UCSD-AML1 (cell line): ENCODE results near the gene RARB.

Experiments used
- DNase-seq: peaks from one replicate; lab custom pipeline; 2025; ENCODE audit not compliant: unreplicated experiment; lab: John Stamatoyannopoulos, UW

The RARB gene

DNA sequence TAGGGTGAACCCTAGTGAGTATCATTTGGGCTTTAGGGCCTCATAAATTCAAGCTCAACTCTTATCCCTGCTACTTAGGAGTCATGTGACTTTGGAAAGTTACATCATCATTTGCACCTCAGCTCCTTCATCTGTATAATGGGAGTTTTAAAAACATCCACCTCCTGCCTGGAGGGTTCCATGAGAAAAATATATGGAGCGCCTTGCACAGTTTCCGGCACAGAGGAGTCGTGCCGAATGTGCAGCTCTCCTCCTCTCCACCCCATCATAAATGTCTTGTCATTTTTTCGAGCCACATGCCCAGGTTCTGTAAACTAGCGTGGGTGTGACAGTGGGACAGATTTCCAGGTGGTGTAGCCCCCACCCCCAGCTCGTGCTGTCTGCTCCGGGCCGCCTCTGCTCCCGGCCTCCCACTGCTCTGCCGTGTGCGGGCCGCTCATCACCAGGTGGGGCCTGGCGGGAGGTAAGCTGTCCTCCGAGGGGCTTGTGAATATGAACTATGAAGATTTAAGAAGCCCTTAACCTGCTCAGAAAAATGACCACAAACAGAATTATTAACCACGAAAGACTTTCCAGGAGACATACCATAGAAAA lies 146.2 kb downstream of the RARB start:
- DNase-seq: no peak

DNA sequence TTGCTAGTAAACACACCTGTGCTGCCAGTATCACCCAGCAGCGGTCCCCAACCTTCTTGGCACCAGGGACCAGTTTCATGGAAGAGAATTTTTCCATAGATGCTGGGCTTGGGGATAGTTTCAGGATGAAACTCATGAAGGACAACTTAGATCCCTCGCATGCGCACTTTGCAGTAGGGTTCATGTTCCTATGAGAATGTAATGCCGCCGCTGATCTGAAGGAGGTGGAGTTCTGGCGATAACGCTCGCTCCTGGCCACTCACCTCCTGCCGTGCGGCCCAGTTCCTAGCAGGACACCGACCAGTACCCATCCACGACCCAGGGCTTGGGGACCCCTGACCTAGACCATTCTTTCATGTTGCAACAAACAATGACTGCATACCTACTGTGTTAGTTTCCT lies 146.9 kb downstream of the RARB start:
- no peak for DNase-seq

DNA sequence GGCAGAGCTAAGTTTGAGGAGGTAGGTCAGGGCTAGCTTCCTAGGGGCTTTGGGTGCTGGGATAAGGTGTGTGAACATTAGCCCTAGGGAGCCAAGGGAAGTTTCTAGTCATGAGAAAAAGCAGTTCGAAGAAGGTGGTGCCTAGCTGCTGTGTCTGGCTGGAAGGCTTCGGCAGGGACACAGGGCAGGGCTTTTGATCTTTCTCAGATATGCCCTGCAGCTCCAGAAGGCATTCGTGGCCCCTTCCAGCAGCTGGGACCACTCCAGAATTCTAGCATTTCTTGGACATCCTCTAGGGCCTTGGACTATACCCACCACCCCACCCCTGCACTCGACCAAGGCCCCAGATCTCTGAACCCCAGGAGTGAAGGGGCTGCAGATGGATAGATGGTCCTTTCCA lies 148.1 kb downstream of the RARB start:
- DNase-seq: no peak

DNA sequence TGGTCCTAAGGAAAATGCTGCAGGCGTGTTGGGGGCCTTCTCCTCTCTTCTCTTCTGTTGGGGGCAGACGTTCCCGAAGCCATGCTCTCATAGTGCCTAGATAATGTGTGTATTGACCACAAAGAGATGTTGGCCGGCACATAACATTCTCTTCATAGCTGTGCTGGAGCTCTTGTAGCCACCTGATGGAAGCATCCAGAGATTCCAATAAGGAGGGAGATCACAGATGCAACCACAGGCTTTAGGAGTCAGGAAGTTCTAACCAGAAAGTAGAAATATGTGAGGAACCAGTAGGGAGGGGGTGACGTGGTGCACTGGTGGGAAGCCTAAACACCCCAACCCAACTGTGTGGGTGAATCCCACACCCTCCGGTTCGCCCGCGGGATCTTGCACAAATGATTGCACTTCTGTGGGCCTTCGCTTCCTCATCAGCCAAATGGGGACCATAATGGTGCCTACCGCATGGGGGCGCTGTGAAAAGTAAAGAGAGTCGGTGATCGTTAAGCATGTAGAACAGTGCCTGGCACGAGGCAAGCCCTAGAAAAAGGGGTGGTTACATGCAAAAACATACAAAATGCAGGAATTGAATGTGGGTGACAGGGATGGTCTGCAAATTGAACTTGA lies 148.9 kb downstream of the RARB start:
- DNase-seq: no peak

DNA sequence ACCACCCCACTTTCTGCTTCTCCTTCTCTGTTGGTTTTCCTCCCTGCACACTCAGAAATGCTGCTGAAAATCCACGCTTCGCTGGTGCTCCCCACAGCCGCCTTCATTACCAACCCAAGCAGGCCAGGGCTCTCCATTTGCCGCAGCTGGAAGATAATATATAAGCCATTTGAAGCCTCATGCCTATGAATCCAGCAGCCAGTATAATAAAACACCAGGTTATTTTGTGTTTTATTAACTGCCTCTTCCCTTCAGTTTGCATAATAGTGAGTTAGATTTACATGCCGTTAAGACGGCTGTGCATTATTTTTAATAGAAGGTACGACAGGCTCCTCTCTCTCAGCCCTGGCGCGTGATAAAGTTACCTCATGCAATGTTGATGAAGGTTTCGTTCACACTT lies 150.0 kb downstream of the RARB start:
- no peak for DNase-seq

DNA sequence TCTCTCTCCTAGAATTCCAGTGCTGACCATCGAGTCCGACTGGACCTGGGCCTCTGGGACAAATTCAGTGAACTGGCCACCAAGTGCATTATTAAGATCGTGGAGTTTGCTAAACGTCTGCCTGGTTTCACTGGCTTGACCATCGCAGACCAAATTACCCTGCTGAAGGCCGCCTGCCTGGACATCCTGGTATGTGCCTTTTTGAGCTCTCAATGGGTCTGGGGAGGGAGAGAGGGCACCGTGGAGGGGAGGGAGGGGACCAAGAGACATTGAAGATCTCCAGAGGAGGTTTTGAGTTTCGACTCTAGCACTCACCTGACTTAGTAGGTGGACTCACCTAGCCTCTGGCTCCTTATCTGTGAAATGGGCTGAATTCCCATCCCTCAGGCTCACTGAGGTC lies 152.5 kb downstream of the RARB start:
- no peak for DNase-seq

DNA sequence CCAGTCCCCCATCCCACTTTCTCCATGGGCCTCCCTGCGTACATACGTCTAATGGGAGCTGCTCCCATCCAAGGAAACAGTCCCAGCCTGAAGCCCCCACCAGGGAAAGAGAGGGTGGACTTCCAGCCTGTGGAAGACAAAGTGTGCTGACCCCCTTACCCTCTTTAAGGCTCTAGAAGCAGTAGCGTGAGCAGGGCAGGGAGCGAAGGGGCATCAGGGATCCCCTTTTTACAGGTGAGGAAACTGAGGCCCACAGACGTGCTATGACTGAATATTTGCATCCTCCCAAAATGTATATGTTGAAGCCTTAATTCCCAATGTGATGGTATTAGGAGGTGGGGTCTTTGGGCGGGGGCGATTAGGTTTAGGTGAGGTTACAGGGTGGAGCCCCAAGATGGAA lies 153.3 kb downstream of the RARB start:
- no peak for DNase-seq

DNA sequence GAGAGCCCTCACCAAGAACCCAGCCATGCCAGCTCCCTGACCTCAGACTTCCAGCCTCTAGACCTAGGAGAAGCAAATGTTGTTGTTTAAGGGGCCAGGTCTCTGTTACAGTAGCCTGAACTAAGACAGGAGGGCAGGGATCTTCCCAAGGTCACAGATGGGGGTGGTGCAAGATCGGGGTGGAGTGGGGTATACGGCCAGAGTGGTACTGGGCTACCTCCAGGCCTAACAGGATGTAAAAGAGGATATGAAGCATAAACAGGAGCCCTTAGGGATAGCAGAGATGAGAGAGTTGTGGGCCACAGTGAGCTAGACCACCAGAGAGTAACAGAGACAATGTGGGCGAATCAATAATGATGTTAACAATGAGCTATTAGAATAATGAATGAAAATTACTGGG lies 153.8 kb downstream of the RARB start:
- DNase-seq: no peak

DNA sequence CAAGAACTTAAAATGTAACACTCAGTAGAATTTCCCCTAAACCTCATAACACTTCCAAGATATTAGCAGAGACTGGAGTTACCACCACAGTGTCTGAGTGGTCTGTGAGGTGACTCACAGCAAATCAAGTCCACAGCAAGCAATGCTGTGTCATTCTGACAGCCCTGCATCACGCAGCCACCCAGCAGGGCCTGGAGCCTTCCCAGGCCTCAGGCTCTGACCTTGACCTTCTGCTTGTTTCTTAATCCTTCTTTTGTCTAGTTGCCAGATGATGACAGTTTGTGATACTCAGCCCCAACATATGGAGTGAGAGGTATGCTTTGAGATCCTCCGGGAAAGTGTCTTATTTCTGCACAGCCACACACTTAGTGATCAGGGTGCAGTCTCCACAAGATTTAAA lies 154.2 kb downstream of the RARB start:
- no peak for DNase-seq

DNA sequence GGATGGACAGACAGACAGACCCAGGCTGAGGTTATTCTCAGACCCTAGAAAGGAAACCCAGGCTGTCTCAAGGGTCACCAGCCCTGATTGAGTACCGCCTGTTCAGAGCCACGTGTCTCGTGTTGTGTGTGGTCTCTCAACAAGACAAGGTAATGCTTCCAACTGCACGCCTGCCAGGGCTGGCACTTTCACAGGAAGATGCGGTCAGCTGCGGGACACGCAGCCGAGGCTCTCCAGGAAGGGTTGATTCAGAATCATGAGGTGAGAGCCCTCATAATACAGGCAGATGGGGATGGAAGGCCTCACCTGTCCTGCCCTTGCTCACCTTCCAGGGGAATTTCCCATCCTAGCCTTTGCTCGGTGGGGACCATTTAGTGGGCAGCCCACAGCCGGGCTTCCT lies 155.3 kb downstream of the RARB start:
- no peak for DNase-seq

DNA sequence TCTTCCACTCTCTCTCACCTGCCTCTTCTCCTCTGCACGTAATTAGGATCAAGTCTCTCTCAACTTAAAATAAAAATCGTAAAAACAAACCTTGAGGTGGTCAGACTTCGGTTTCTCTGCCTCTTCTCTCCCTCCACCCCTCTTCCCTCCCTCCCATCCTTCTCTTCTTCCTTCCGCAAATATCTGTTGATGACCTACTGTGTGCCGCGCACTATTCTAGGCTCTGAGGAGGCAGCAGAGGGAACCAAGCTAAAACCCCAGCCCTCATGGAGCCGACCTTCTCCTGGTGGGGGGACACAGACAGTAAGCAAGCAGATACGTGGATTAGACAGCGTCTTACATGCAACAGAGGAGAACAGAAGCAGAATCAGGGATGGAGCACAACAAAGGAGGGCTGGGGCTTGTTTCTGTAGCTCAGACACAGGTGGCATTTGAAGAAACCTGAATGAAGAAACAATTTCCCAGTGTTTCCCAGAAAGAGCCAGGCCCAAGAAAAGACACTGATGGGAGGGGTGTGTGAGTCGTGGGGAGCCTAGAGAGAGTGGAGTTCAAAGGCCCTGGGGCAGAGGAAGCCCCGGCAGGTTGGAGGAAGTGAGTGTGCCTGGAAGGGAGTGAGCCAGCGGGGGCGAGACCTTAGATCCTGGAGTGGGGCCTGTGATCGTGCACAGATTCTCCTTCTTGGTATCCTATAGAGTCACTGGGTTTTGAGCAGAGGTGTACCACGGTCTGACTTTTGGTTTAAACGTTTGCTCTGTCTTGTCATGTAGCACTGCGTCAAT lies 156.1 kb downstream of the RARB start:
- no peak for DNase-seq

DNA sequence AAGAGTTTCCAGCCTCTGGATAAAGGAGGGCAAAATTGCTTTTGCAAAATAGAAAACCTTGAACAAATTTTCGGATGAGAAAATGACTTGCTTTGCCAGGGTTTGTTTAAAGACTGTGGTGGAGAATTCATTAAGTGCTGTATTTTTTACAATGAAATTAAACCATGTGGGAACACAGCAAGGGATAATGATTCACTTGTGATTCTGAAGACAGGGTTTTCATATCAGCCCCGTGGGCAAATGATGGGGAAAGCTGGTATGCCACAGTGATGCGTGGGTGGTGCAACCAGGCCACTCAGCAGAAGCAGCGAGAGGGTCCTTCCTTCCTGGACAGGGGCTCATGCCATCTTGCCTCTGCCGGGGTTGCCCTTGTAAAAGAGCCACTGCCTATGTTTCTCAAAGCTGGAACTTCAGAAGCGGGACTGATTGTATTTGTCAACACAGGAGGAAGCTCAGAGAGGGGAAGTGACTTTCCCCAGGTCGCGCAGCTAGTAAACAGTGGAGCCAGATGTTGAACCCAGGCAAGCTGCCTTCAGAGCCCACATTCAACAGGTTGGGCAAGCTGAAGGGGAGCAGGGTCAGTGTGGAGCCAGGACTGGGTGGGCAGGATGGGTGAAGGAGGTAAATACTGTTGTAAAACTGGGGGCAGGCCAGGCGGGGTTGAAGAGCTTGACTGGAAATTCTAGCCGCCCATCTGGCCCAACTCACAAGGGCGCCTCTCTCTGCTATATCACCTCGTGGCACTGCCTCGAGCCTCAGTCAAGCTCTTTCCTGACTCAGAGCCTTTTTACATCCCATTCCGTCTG lies 157.5 kb downstream of the RARB start:
- no peak for DNase-seq

DNA sequence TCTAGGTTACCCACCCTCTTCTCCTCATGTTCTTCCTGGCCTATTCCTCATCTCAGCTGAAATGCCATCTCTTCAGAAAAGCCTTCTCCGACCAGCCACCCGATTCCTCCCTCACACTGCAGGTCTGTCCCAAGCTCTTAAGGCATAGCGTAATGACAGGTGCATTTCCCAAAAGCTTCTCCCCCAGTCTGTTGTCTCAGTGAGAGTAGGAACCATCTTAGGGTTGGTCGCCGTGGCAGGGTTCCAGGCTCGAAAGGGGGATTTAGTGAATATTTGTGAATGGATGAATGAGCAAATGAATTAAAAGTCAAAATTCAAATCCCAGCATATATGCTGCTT lies 158.1 kb downstream of the RARB start:
- no peak for DNase-seq

DNA sequence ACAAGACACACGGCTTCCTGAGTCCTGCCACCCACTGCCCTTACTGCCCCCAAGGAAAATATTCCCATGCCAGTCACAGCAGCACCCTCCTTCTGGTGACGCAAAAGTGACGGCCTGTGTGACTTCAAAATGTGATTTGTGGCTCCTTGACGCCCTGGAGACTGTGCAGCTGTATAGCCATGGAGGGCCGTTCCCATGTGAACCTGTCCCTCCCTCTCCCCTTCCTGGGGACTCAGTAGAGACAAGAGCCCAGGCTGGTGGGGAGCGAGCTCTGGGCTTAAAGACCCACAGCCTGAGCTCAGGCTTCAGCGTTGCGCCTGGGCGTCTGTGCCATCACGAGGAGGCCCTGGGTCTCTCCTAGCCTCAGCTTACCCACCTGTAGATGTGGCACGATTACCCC lies 158.5 kb downstream of the RARB start:
- DNase-seq: no peak

DNA sequence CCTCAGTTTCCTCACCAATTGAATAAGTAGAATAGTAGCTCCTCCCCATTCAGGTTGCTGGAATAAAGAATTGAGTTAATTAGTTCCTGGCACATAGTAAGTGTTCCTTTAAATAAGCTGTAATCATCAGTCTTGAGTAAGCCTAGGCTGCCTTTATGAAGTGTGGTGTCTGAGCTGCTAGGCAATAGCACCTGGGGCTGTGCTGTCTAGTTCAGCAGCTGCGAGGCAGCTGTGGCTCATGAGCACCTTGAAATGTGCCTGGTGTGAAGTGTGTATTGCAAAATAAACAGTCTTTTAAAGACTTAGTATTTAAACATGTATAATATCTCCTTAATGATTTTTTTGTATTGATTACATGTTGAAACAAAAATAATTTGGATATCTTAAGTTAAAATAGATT lies 159.0 kb downstream of the RARB start:
- no peak for DNase-seq

DNA sequence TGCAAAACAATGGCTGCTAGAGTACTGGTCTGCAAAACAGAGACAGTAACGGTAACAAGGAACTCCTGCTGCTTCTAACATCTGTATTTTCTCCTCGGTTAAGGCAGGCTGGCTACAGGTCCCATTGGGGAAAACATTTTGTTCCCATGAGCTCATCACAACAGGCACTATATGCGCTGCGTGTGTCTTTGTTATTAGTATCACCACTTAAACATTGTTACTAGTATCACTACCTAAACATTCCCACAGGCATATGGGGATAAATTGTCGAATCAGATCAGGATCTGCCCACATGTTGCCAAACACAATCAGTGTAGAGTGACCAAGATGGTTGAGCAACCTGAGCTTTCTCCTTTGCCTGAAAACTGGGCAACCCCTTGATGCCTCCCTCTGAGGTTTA lies 159.5 kb downstream of the RARB start:
- DNase-seq: no peak

DNA sequence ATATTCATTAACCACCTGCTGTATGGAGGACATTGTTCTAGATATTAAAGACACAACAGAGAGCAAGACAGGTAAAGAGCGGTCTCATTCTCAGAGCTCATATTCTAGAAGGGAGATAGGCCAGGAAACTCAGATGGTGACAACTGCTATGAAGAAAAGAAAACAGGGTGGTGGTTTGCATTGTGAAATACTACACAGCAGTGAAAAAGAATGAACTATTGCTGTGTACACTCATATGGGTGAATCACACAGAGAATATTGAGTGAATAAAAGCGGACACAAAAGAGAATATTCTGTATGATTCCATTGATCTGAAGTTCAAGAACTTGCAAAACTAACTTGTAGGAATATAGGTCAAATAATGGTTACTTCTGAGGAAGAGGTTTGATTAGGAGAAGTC lies 159.9 kb downstream of the RARB start:
- DNase-seq: no peak

DNA sequence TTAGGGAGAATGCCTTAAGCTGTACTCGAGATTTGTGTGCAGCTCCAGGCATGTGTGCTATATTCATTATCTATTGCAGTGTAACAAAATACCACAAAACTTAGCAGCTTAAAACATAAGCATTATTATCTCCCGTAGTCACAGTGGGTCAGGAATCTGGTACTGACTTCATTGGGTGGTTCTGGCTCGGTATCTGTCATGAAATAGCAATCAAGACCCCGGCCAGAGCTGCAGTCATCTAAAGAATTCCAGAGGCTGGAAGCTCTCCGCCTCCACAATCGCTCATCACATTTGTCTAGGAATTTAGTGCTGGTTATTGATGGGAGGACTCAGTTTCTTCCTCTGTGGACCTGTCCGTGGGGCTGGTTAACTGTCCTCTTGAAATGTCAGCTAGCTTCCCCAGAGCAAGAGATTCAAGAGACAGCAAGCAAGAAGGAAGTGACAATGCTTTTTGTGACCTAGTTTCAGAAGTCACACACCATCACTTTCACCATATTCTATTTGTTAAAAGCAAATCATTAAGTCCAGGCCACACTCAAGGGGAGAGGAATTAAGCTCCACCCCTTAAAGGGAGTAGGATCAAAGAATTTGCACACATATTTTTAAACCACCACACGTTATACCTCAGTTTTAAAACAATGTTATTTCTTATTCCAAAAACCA lies 160.5 kb downstream of the RARB start:
- DNase-seq: no peak

DNA sequence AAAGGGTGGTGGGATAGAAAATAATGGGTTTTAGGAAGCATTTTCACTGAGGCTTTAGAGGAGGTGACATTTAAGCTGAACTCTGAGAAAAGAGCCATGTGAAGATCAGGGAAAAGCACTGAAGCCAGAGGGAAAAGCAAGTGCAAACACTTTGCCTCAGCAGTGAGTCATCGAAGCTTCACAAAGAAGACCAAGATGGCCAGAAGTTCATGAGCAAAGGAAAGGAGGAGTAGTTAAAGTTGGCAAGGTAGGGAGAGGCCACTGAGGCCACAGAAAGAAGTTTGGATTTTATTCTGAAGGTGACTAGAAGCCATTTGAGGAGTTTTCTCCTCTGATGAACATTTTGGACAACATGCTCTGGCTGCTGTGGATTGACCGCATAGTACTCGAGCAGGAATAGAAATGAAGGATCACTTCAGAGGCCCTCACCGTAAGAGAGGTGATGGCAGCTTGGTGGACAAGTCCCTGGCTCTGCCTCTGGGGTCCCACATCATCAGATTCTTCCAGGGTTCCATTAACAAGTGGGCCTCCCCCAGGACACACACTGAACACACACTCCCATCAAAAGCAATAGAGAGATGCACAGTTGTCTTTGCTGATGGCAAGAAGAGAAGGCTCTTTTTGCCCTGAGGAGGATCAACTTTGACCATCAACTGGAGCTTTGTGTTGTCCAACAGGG lies 161.2 kb downstream of the RARB start:
- DNase-seq: no peak

DNA sequence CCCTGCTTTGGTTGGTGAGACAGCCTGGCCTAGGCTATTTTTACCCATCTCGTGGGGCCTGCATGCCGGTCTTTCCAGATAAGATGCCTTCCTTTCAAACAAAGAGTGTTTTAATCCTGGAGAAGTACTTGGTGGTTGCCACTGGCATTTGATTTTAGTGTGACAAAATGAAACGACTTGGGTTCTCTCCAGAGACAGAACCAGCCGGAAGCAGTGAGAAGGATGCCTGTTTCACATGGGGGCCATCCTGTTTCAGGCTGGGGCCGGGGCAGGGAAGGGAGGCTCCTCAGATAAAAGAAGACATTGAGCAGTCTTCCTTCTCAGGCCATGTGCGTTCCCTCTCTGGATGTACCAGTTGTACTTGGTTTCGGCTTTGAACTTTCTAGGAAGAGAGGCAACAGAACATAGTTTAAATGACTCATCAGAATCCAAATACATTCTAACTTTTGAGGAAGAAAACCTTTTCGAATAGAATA lies 161.8 kb downstream of the RARB start:
- DNase-seq: no peak

DNA sequence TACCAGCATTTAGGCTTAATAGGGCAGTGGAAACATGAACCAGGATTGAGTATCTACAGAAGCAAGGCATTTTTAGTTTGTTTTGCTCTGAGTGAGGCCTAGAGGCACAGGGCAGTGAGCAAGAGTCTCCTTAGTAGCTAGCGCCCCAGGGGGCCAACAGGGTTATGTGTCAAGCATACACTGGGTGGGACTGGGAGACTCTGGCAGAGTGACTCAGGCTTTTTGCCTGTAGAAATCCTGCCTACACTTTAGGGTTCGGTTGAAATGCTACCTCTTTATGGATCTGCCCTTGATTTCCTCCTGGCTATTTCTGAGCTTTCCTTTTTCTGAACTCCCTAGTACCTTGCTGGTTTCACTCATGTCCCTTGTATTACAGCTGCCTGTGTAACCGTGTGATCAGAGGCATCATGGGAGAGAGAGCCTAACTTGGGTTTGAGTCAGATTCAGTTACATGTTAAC lies 164.5 kb downstream of the RARB start:
- no peak for DNase-seq
